Measurements from ENCODE around the gene CNOT8.

CNOT8 gene

DNA sequence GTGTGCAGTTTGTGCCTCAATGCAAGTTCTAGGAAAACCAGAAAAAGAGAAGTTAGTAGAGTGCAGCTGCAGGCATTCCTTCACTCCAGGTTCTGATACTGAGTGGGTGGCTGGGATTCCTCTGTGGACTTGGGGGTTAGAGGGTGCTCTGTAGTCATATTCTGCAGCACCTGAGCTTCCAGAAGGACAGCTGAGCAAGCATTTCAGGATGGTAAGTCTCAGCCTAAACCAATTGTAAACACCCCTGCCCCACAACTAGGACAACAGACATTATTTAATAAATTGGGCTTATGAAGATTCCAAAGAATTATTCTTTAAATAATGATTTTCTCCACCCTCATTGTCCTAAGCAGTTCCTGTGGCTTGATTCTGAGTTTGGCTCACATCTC lies 17.2 kb upstream of the CNOT8 start:
- H3K4me2 ChIP-seq (ENCODE audit: insufficient read depth, low read length): no peak overlapping the region
- no peaks in the 10 kb centered on the region for H3K4me1 ChIP-seq (ENCODE audit: insufficient read depth, low read length)
- H3K4me3 ChIP-seq (ENCODE audit: low read depth in 1 of 2, low read length in 2 of 2): no peak overlapping the region
- no peaks in the 10 kb centered on the region for H3K27me3 ChIP-seq (ENCODE audit: insufficient read depth, low read length, poor library complexity)
- H3K36me3 ChIP-seq (ENCODE audit: insufficient read depth, low read length): no peaks in the 10 kb centered on the region
- no peak for DNase-seq
- no peak overlapping the region for H3K9ac ChIP-seq (ENCODE audit: low read depth, low read length)
- ATAC-seq (ENCODE audit: insufficient read depth, low read depth): no peak
- H3K79me2 ChIP-seq (ENCODE audit: insufficient read depth, low read length): no peaks in the 10 kb centered on the region
- no peak overlapping the region for H2AFZ ChIP-seq (ENCODE audit: low read depth, low read length)
- no peaks in the 10 kb centered on the region for H4K20me1 ChIP-seq (ENCODE audit: insufficient read depth, low read length)
- H3K9me3 ChIP-seq (ENCODE audit: insufficient read depth, low read length, severe bottlenecking): no peaks in the 10 kb centered on the region
- no peak overlapping the region; the same call in 1 of the 2 replicates for H3K27ac ChIP-seq (ENCODE audit: low read length)
- no peak for TF ChIP-seq EZH2 (IDR thresholded peaks at IDR 0.05; ENCODE audit: borderline replicate concordance, low read depth, low read length, severe bottlenecking)
- TF ChIP-seq, protein P1, sequence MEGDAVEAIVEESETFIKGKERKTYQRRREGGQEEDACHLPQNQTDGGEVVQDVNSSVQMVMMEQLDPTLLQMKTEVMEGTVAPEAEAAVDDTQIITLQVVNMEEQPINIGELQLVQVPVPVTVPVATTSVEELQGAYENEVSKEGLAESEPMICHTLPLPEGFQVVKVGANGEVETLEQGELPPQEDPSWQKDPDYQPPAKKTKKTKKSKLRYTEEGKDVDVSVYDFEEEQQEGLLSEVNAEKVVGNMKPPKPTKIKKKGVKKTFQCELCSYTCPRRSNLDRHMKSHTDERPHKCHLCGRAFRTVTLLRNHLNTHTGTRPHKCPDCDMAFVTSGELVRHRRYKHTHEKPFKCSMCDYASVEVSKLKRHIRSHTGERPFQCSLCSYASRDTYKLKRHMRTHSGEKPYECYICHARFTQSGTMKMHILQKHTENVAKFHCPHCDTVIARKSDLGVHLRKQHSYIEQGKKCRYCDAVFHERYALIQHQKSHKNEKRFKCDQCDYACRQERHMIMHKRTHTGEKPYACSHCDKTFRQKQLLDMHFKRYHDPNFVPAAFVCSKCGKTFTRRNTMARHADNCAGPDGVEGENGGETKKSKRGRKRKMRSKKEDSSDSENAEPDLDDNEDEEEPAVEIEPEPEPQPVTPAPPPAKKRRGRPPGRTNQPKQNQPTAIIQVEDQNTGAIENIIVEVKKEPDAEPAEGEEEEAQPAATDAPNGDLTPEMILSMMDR (IDR thresholded peaks at IDR 0.05; ENCODE audit: borderline replicate concordance, extremely low read depth, low read length, poor library complexity, severe bottlenecking): no peak

DNA sequence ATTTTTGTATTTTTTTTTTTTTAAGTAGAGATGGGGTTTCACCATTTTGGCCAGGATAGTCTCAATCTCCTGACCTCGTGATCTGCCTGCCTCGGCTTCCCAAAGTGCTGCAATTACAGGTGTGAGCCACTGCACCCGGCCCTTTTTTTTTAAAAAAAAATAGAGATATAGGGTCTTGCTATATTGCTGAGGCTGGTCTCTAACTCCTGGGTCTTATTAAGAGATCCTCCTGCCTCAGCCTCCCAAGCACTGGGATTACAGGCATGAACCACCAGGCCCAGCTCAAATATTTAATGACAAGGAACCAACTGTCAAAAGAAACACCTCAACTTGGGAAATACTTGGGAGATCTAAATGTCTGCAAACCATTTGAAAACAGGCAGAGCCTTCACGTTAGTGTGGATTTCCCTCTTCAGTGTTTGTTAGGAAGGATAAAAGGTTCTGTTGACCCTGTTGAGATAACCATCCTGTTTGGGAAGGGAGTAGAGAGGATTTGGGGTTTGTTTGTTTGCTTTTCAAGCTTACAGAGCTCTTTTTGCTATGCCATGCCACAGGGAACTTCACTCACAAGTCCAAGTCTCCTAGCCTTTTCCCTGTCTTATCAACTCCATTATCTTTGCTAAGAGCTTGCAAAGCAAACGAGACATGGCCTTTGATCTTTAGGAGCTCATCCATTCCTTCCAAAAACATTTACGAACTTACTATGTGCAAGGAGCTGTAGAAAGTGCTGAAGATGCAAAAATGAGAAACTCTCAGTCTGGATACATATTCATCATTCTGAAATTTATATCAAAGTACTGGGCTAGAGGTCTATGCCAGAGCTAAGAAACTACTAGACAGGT lies 15.5 kb upstream of the CNOT8 start:
- Histone ChIP-seq H4K20me1 (ENCODE audit: insufficient read depth, low read length) (no peaks in the 10 kb centered on the region), H3K9me3 (ENCODE audit: insufficient read depth, low read length, severe bottlenecking) (no peaks in the 10 kb centered on the region), H3K4me3 (ENCODE audit: low read depth in 1 of 2, low read length in 2 of 2) (no peak overlapping the region), H3K9ac (ENCODE audit: low read depth, low read length) (no peak overlapping the region), H3K27ac (ENCODE audit: low read length) (no peak overlapping the region), H3K27me3 (ENCODE audit: insufficient read depth, low read length, poor library complexity) (no peaks in the 10 kb centered on the region), H3K4me1 (ENCODE audit: insufficient read depth, low read length) (no peaks in the 10 kb centered on the region), H3K79me2 (ENCODE audit: insufficient read depth, low read length) (no peaks in the 10 kb centered on the region), H2AFZ (ENCODE audit: low read depth, low read length) (no peak overlapping the region), H3K36me3 (ENCODE audit: insufficient read depth, low read length) (no peaks in the 10 kb centered on the region), H3K4me2 (ENCODE audit: insufficient read depth, low read length) (no peak overlapping the region)
- no peak for TF ChIP-seq EZH2 (IDR thresholded peaks at IDR 0.05; ENCODE audit: borderline replicate concordance, low read depth, low read length, severe bottlenecking)
- TF ChIP-seq, protein P1 (IDR thresholded peaks at IDR 0.05; ENCODE audit: borderline replicate concordance, extremely low read depth, low read length, poor library complexity, severe bottlenecking): no peak
- no peak for DNase-seq
- ATAC-seq (ENCODE audit: insufficient read depth, low read depth): no peak

DNA sequence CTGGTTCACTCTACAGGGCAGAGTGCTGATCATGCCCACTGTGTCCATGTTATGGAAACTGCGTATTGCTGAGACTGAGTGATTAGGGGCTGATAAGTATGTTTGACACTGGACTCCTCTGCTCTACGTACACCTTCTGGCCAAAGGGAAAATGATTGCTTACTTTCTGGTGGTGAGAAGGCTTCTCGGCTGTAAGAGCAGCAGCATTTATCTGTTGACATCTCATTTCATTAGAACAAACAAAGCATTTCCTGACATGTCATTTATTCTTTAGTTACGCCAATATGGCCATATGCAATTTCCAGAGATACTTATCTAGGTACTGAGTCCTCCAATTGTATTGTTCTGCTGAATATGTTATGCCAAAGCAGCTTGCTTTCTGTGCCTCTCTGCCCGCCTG lies 13.6 kb upstream of the CNOT8 start:
- H3K79me2 ChIP-seq (ENCODE audit: insufficient read depth, low read length): no peaks in the 10 kb centered on the region
- no peak overlapping the region for H3K9ac ChIP-seq (ENCODE audit: low read depth, low read length)
- DNase-seq: no peak
- H3K27me3 ChIP-seq (ENCODE audit: insufficient read depth, low read length, poor library complexity): no peaks in the 10 kb centered on the region
- TF ChIP-seq EZH2 (IDR thresholded peaks at IDR 0.05; ENCODE audit: borderline replicate concordance, low read depth, low read length, severe bottlenecking): no peak
- TF ChIP-seq, protein P1 (IDR thresholded peaks at IDR 0.05; ENCODE audit: borderline replicate concordance, extremely low read depth, low read length, poor library complexity, severe bottlenecking): no peak
- ATAC-seq (ENCODE audit: insufficient read depth, low read depth): no peak
- H3K27ac ChIP-seq (ENCODE audit: low read length): no peak overlapping the region
- H3K4me2 ChIP-seq (ENCODE audit: insufficient read depth, low read length): no peak overlapping the region
- H3K9me3 ChIP-seq (ENCODE audit: insufficient read depth, low read length, severe bottlenecking): no peaks in the 10 kb centered on the region
- H2AFZ ChIP-seq (ENCODE audit: low read depth, low read length): no peak overlapping the region
- H3K4me3 ChIP-seq (ENCODE audit: low read depth in 1 of 2, low read length in 2 of 2): no peak overlapping the region
- H4K20me1 ChIP-seq (ENCODE audit: insufficient read depth, low read length): no peaks in the 10 kb centered on the region
- no peaks in the 10 kb centered on the region for H3K36me3 ChIP-seq (ENCODE audit: insufficient read depth, low read length)
- no peaks in the 10 kb centered on the region for H3K4me1 ChIP-seq (ENCODE audit: insufficient read depth, low read length)

All from DND-41 (cell line).